Endodermal cell (in vitro differentiated cells): ENCODE results near the gene LIPG. TPM values are rescaled to one million over a fixed set of nuclear protein-coding genes. Genes with fewer than 3 reads are reported as not detected.
"Not testable (repeated sequence)": the region's sequence is repeated elsewhere in the genome, so short reads cannot be mapped to it uniquely, and the experiment has no call there.

Experiments used
- DNase-seq: peaks from one replicate; pipeline ENCODE4 v3.0.0-alpha.2; 2017
- H3K27ac ChIP-seq: 2 replicates; pipeline ENCODE4 v1.5.1; 2013; ENCODE audit warnings: mild to moderate bottlenecking, low read depth, low read length, moderate library complexity
- H3K27me3 ChIP-seq: 2 replicates; pipeline ENCODE4 v1.6.1; 2013; ENCODE audit warnings: mild to moderate bottlenecking, low read length, moderate library complexity; ENCODE audit not compliant: insufficient read depth, control insufficient read depth, poor library complexity, severe bottlenecking
- H3K36me3 ChIP-seq: 2 replicates; pipeline ENCODE4 v1.7.0; 2013; ENCODE audit warnings: mild to moderate bottlenecking, low read length, moderate library complexity; ENCODE audit not compliant: control insufficient read depth, insufficient read depth
- H3K4me1 ChIP-seq: one replicate; pipeline ENCODE4 v1.7.0; 2013; ENCODE audit warnings: low read length; ENCODE audit not compliant: control insufficient read depth, insufficient read depth
- H3K4me3 ChIP-seq: 2 replicates; pipeline ENCODE4 v1.5.1; 2013; ENCODE audit warnings: mild to moderate bottlenecking, low read length, moderate library complexity
- H3K9ac ChIP-seq: 2 replicates; pipeline ENCODE4 v1.6.1; 2013; ENCODE audit warnings: mild to moderate bottlenecking, low read length, moderate library complexity; ENCODE audit not compliant: poor library complexity, severe bottlenecking; ENCODE audit errors: extremely low read depth
- H3K9me3 ChIP-seq: 2 replicates; pipeline ENCODE4 v1.6.1; 2013; ENCODE audit warnings: mild to moderate bottlenecking, low read length, moderate library complexity; ENCODE audit not compliant: control insufficient read depth
- H3K27ac Mint-ChIP-seq: 2 replicates; pipeline ENCODE4 v1.8.0; 2020; ENCODE audit warnings: mixed read lengths
- H3K27me3 Mint-ChIP-seq: 2 replicates; pipeline ENCODE4 v1.8.0; 2021; ENCODE audit warnings: mild to moderate bottlenecking, mixed read lengths; ENCODE audit not compliant: insufficient read depth
- H3K36me3 Mint-ChIP-seq: 2 replicates; pipeline ENCODE4 v1.8.0; 2020; ENCODE audit warnings: low read depth, mixed read lengths
- H3K4me1 Mint-ChIP-seq: 2 replicates; pipeline ENCODE4 v1.8.0; 2020; ENCODE audit warnings: mixed read lengths
- H3K4me3 Mint-ChIP-seq: 2 replicates; pipeline ENCODE4 v1.8.0; 2020; ENCODE audit warnings: mild to moderate bottlenecking, moderate library complexity, mixed read lengths
- H3K9me3 Mint-ChIP-seq: 2 replicates; pipeline ENCODE4 v1.8.0; 2020; ENCODE audit warnings: mild to moderate bottlenecking, mixed read lengths
- WGBS, 2 experiments: methylation state at CpG; one replicate each; pipeline versions ENCODE4 v1.1.5 to v1.1.7; 2013; ENCODE audit warnings: missing lambda C conversion rate in 2 of 2, mixed read lengths in 1 of 2; ENCODE audit not compliant: insufficient coverage in 1 of 2, insufficient read length in 1 of 2; 5-methylcytosine and 5-hydroxymethylcytosine counted together
- total RNA-seq, 2 donors: library from RNA; stranded (reverse); fragmentation: NEBNext Ultra II Directional in 1 of 2; extraction: Animal tissue kit (Norgen Biotek cat#: 25700) in 1 of 2; gene quantifications; 2 replicates in 1 of 2; 3 replicates in 1 of 2; pipeline ENCODE4 v1.2.1, GENCODE V29; 2021
- TF ChIP-seq, protein P1 (sequence below): fragments of 200-600 bp; sonication (generic); conservative IDR thresholded peaks from 2 replicates; pipeline ENCODE4 v1.5.0; 2021; ENCODE audit warnings: antibody characterized with exemption, mild to moderate bottlenecking

LIPG gene
- total RNA-seq, 2 donors from 2014 or later, result 4.0 to 5.0 TPM

DNA sequence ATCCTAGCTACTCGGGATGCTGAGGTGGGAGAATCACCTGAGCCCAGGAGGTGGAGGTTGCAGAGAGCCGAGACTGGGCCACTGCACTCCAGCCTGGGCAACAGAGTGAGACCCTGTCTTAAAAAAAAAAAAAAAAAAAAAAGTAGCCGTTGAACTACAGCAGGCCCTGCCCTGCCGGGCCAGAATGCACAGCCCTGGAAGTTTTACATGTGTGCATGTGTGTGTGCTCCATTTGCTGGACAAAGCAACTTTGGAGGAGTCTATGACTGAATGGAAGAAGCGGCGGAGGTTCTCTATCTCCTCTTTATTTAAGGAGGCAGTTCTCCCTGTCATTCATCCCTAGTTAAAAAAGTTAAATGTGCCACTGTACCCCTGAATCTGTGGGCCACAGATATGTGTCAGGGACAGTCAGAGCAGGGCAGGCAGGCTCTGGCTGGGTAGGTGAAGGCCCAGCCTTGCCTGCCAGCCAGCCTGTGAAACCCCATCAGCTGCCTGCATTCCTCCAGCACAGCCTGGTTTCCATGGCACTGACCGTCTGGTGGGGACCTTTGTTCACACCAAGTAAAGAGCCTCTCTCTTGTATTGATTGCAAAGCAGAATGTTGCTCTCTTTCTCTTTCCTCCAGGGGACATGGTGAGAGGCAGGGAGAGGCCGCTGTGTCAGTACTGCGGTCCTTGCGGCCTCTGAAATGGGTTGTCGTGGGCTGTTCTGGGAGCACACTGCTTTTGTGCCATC is 10.9 kb downstream of the LIPG start:
- 74 to 89% methylated on average over 9 to 11 of the region's 11 CpGs for WGBS, 2 experiments
- Histone ChIP-seq H3K9me3 (no peaks in the 10 kb centered on the region), H3K27me3 (no peaks in the 10 kb centered on the region), H3K9ac (no peak overlapping the region), H3K4me3 (no peak overlapping the region), H3K36me3 (peaks cover 6% of the 10 kb centered on the region), H3K4me1 (no peaks in the 10 kb centered on the region), H3K27ac (peak overlapping the region; percentile 97)
- no peak for DNase-seq
- H3K4me3 Mint-ChIP-seq, result no peak overlapping the region
- no peaks in the 10 kb centered on the region for H3K27me3 Mint-ChIP-seq
- no peak overlapping the region for H3K27ac Mint-ChIP-seq
- TF ChIP-seq, protein P1, sequence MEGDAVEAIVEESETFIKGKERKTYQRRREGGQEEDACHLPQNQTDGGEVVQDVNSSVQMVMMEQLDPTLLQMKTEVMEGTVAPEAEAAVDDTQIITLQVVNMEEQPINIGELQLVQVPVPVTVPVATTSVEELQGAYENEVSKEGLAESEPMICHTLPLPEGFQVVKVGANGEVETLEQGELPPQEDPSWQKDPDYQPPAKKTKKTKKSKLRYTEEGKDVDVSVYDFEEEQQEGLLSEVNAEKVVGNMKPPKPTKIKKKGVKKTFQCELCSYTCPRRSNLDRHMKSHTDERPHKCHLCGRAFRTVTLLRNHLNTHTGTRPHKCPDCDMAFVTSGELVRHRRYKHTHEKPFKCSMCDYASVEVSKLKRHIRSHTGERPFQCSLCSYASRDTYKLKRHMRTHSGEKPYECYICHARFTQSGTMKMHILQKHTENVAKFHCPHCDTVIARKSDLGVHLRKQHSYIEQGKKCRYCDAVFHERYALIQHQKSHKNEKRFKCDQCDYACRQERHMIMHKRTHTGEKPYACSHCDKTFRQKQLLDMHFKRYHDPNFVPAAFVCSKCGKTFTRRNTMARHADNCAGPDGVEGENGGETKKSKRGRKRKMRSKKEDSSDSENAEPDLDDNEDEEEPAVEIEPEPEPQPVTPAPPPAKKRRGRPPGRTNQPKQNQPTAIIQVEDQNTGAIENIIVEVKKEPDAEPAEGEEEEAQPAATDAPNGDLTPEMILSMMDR, result no peak
- peaks cover 2% of the 10 kb centered on the region for H3K9me3 Mint-ChIP-seq
- H3K36me3 Mint-ChIP-seq, result peaks cover 18% of the 10 kb centered on the region
- H3K4me1 Mint-ChIP-seq, result no peaks in the 10 kb centered on the region

DNA sequence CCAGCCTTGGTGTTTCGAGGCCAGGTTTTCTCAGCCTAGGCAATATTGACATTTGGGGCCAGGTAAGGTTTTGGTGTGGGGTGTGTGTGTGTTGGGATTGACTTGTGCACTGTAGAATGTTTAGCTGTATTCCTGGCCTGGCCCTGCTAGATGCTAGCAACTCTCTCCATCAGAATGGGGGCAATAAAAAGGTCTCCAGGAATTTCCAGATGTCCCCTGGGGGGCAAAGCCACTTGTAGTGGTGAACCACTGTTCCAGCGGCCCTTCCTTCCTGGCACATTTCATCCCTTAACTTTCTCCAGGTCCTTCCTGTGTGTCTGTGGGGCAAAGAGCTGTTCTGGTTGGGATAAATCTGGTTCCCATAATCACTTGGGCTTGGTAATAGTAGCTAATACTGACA is 12.0 kb downstream of the LIPG start:
- H3K36me3 ChIP-seq, result peaks cover 3% of the 10 kb centered on the region
- H3K4me3 ChIP-seq, result no peak overlapping the region
- 96 to 100% methylated on average over 1 to 2 of the region's 2 CpGs for WGBS, 2 experiments
- no peaks in the 10 kb centered on the region for H3K27me3 ChIP-seq
- Mint-ChIP-seq H3K4me3 (no peak overlapping the region), H3K27ac (no peak overlapping the region), H3K4me1 (no peaks in the 10 kb centered on the region), H3K27me3 (no peaks in the 10 kb centered on the region), H3K9me3 (peaks cover 2% of the 10 kb centered on the region), H3K36me3 (peaks cover 14% of the 10 kb centered on the region)
- TF ChIP-seq, protein P1, result no peak
- no peak for DNase-seq
- no peaks in the 10 kb centered on the region for H3K4me1 ChIP-seq
- H3K9me3 ChIP-seq, result no peaks in the 10 kb centered on the region
- no peak overlapping the region for H3K9ac ChIP-seq
- H3K27ac ChIP-seq, result peak overlapping the region; percentile 97

DNA sequence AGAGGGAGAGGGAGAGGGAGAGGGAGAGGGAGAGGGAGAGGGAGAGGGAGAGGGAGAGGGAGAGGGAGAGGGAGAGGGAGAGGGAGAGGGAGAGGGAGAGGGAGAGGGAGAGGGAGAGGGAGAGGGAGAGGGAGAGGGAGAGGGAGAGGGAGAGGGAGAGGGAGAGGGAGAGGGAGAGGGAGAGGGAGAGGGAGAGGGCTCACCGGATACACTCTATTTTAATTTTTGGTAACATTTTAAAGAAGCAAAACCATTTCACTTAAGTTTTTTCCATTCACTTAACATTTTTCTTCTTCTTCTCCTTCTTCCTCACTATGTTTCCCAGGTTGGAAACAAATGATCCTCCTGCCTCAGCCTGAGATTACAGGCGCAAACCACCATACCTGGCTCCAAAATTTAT is 17.2 kb downstream of the LIPG start:
- H3K27ac Mint-ChIP-seq, H3K36me3 ChIP-seq, H3K27me3 ChIP-seq, H3K9me3 ChIP-seq, H3K4me1 ChIP-seq, H3K4me3 Mint-ChIP-seq, H3K9ac ChIP-seq, DNase-seq, H3K4me1 Mint-ChIP-seq, H3K27ac ChIP-seq, H3K4me3 ChIP-seq: not testable (repeated sequence)
- WGBS, 2 experiments, result 100% methylated on average over 1 of the region's 2 CpGs
- Mint-ChIP-seq H3K36me3 (peaks cover 12% of the 10 kb centered on the region), H3K27me3 (peaks cover 10% of the 10 kb centered on the region), H3K9me3 (peaks cover 14% of the 10 kb centered on the region)

DNA sequence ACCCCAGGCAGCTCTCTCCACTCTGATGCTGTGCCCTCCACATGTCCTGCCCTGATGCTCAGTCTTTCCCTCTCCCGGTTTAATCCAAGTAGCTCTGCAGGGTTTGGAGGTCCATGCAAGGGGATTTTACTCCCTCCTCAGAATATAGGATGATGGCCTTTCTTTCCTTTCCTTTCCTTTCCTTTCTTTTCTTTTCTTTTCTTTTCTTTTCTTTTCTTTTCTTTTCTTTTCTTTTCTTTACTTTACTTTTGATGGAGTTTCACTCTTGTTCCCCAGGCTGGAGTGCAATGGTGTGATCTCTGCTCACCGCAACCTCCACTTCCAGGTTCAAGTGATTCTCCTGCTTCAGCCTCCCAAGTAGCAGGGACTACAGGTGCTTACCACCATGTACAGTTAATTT is 17.7 kb downstream of the LIPG start:
- H3K27me3 ChIP-seq, result not testable (repeated sequence)

More for the DNA sequence above, 17.7 kb downstream of the LIPG start:
- H3K9me3 ChIP-seq, H3K27ac ChIP-seq, H3K4me1 Mint-ChIP-seq, H3K4me1 ChIP-seq, H3K9ac ChIP-seq, H3K36me3 ChIP-seq, H3K4me3 ChIP-seq, H3K4me3 Mint-ChIP-seq, H3K27ac Mint-ChIP-seq: not testable (repeated sequence)
- Mint-ChIP-seq H3K27me3 (peaks cover 10% of the 10 kb centered on the region), H3K9me3 (peaks cover 14% of the 10 kb centered on the region), H3K36me3 (peaks cover 12% of the 10 kb centered on the region)
- DNase-seq, result peak; percentile 1
- 85 to 100% methylated on average over 2 of the region's 2 CpGs for WGBS, 2 experiments
